AG04449 (cell line): ENCODE measurements around the gene TRIM7.

Experiments
- CTCF ChIA-PET: fragments of 350-600 bp; formaldehyde crosslinking; extraction: SDS; loops from one replicate; lab custom pipeline; 2021; ENCODE audit warnings: antibody characterized with exemption; lab: Yijun Ruan, JAX
- POLR2A ChIA-PET: fragments of 400-600, 350-600 bp; formaldehyde crosslinking; extraction: SDS; loops from one replicate; lab custom pipeline; 2020; ENCODE audit warnings: antibody characterized with exemption, inconsistent platforms; lab: Yijun Ruan, JAX
- DNase-seq: peaks from one replicate; pipeline ENCODE4 v3.0.0-alpha.2; 2010; ENCODE audit warnings: low read depth, low spot score
- H3K4me3 ChIP-seq: 2 replicates; pipeline ENCODE4 v1.5.1; 2011; ENCODE audit warnings: low read depth, mild to moderate bottlenecking, control low read depth, low read length
- TF ChIP-seq, protein P1 (sequence below): IDR thresholded peaks from one replicate; pipeline ENCODE4 v1.5.1; 2011; ENCODE audit warnings: mild to moderate bottlenecking, moderate library complexity, low read length, control low read depth, inconsistent platforms; ENCODE audit not compliant: insufficient read depth; ENCODE audit errors: missing control alignments

TRIM7 gene

DNA sequence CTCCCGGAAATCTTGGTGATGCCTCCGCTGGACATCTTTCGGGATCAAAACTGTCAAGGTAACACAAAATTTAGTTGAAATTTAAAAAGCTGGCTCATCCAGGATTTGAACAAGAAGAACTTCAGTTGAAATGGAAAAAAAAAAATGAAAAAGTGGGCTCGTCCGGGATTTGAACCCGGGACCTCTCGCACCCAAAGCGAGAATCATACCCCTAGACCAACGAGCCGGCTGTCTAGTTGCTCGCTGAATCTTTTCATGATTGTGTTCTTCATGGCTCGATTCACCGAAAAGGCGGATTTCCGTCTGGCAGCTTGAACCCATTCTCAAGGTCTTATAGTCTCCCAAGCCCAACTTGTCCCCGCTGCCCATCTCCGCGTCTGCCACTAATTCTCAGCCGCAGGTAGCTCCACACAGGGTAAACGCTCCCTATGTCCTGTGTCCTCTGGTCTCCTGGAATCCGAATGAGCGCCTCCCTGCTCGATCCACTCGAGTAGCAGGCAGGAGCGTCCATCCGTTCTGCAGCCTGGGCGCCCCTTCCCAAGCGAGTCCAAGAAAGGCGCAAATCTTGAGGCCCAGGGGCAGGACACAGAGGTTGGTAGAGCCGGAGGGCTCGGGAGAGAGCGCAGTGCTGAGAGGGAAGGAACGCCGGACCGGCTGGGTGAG lies 16.2 kb downstream of the TRIM7 start:
- DNase-seq = no peak

DNA sequence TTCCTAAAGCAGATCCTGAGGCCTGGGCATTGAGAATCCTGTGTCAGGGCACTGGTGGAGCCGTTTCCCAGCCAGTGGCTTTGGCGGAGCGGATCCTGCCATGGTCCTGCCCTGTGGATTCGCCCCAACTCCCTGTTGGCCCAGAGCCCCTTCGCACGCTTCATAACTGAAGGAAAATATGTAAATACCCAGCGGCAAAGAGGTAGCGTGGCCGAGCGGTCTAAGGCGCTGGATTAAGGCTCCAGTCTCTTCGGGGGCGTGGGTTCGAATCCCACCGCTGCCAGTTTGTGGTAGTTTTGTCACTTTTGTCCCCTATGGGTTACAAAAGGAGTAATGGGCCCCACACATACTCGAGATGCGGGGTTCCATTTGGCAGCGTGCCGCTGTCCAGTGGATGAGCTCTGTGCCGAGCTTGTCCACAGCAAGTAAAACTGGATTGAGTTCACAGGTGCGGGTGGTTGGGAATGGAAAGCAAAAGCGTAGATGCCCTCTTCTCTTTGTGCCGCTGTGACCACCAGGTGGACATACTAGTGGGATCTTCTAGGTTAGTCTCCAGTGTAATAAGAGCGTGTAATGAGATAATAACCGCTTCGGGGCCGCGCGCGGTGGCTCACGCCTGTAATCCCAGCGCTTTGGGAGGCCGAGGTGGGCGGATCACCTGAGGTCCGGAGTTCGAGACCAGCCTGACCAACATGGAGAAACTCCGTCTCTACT lies 17.3 kb downstream of the TRIM7 start:
- TF ChIP-seq, protein P1, sequence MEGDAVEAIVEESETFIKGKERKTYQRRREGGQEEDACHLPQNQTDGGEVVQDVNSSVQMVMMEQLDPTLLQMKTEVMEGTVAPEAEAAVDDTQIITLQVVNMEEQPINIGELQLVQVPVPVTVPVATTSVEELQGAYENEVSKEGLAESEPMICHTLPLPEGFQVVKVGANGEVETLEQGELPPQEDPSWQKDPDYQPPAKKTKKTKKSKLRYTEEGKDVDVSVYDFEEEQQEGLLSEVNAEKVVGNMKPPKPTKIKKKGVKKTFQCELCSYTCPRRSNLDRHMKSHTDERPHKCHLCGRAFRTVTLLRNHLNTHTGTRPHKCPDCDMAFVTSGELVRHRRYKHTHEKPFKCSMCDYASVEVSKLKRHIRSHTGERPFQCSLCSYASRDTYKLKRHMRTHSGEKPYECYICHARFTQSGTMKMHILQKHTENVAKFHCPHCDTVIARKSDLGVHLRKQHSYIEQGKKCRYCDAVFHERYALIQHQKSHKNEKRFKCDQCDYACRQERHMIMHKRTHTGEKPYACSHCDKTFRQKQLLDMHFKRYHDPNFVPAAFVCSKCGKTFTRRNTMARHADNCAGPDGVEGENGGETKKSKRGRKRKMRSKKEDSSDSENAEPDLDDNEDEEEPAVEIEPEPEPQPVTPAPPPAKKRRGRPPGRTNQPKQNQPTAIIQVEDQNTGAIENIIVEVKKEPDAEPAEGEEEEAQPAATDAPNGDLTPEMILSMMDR = peak; percentile 30
- CTCF ChIA-PET = interaction anchor here (1.5 to 3.8 kb wide), 3 partner anchors 19 to 35 kb away, joined by 5 to 29 read pairs (median 7); partner anchors contain the start of genes TRIM41 and TRIM7
- peak overlapping the region; percentile 57 for H3K4me3 ChIP-seq
- no peak for DNase-seq
- POLR2A ChIA-PET = interaction anchor here (1.7 to 3.5 kb wide), 3 partner anchors 20 to 74 kb away, joined by 6 to 17 read pairs (median 6); partner anchors contain the start of gene TRIM52

More for the DNA sequence above, 16.2 kb downstream of the TRIM7 start:
- ChIA-PET POLR2A (interaction anchor here (1.7 to 3.5 kb wide), 3 partner anchors 18 to 72 kb away, joined by 6 to 17 read pairs (median 6); partner anchors contain the start of gene TRIM52), CTCF (interaction anchor here (1.0 to 3.8 kb wide), 5 partner anchors 9 to 23 kb away, joined by 3 to 29 read pairs (median 5); partner anchors contain the start of gene TRIM7)
- TF ChIP-seq, protein P1 = no peak
- peak overlapping the region; percentile 90 for H3K4me3 ChIP-seq

GRCh38 chr5:181186986-181187499 lies 18.0 kb downstream of the TRIM7 start:
- peak overlapping the region; percentile 49 for H3K4me3 ChIP-seq
- ChIA-PET CTCF (interaction anchor here (1.5 to 3.8 kb wide), 3 partner anchors 19 to 35 kb away, joined by 5 to 29 read pairs (median 7); partner anchors contain the start of genes TRIM41 and TRIM7), POLR2A (interaction anchor here (3.5 kb wide), 1 partner anchor 20 kb away, joined by 17 read pairs; no protein-coding TSS in a partner anchor)
- TF ChIP-seq, protein P1 = no peak
- DNase-seq = no peak

GRCh38 chr5:181186022-181186421 lies 19.0 kb downstream of the TRIM7 start:
- no peak for DNase-seq
- CTCF ChIA-PET = interaction anchor here (1.3 to 3.1 kb wide), 5 partner anchors 13 to 63 kb away, joined by 3 to 19 read pairs (median 11); partner anchors contain the start of gene TRIM41
- POLR2A ChIA-PET = no interaction called here
- TF ChIP-seq, protein P1 = no peak
- H3K4me3 ChIP-seq = no peak overlapping the region

GRCh38 chr5:181185560-181185959 lies 19.4 kb downstream of the TRIM7 start:
- no peak for DNase-seq
- ChIA-PET POLR2A (no interaction called here), CTCF (interaction anchor here (1.1 to 3.1 kb wide), 9 partner anchors 9 to 66 kb away, joined by 3 to 19 read pairs (median 5); no protein-coding TSS in a partner anchor)
- no peak overlapping the region for H3K4me3 ChIP-seq
- TF ChIP-seq, protein P1 = no peak
